HG03571 (cell line): ENCODE data around the gene FAM83E.
"Not testable (repeated sequence)": the region's sequence is repeated elsewhere in the genome, so short reads cannot be mapped to it uniquely, and the experiment has no call there.

Source experiments
- ATAC-seq: cut with Tn5 transposase; IDR thresholded peaks from one replicate; pipeline ENCODE4 v1.9.1; 2021; ENCODE audit not compliant: unreplicated experiment

FAM83E gene

DNA sequence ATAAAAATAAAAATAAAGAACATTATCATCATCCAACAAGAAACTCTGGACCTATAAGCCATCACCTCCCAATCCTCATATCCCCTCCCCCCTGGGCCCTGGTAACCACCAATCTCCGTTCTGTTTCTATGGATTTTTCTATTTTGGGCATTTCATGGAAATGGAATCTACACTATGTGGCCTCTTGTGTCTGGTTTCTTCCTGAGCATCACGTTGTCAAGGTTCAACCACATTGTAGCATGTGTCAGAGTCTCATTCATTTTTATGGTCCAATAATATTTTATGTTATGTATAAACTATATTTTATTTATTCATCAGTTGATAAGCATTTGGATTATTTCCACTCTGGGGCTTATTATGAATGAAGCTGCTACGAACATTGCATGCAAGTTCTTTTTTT is 36.0 kb downstream of the FAM83E start:
- ATAC-seq: no peak

DNA sequence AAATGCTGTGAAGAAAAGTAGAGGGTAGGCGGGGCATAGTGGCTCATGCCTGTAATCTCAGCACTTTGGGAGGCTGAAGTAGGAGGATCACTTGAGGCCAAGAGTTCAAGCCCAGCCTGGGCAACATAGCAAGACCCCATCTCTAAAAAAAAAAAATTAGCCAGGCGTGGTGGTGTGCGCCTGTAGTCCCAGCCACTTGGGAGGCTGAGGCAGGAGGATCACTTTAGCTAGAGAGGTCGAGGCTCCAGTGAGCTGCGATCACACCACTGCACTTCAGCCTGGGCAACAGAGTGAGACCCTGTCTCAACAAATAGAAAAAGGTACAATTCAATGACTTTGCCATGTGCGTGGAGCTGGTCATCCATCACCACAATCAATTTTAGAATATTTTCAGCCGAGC is 37.0 kb downstream of the FAM83E start:
- ATAC-seq: not testable (repeated sequence)

DNA sequence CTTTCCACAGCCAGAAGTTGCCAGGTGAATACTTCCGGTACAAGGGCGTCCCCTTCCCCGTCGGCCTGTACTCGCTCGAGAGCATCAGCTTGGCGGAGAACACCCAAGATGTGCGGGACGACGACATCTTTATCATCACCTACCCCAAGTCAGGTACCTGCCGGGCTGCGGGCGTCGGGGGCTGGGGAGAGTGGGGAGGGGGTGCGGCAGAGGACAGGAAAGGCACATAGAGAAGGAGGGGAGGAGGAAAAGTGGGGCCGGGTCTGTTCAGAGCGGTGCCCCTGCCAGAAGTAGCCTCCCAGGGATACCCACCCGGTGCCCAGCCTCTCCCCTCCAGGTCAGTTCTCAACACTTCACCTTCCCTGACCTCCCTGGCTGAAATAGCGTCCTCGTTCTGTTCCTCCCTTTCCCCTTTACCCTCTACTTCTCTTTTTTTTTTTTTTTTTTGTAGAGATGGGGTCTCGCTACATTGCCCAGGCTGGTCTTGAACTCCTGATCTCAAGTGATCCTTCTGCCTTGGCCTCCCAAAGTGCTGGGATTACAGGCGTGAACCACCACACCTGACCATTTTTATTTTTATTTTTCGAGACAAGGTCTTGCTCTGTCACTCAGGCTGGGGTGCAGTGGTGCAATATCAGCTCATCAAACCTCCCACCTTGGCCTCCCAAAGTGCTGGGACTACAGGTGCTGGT is 38.8 kb downstream of the FAM83E start:
- no peak for ATAC-seq

DNA sequence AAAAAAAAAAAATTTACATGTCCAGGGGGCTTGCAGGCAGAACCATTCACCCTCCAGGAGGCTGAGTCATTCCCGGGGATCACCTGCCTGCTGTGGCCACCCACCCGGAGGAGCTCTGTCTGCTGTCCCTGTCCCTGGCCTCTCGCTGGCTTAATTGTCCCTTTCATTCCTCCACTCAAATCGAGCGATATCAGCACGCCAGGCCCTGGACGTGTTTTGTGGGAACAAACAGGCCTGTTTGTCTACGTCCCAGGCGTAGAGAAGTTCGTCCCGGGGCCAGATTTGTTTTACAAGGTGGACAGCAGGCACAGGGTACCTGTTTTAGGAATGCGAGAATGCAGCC is 41.7 kb downstream of the FAM83E start:
- no peak for ATAC-seq

DNA sequence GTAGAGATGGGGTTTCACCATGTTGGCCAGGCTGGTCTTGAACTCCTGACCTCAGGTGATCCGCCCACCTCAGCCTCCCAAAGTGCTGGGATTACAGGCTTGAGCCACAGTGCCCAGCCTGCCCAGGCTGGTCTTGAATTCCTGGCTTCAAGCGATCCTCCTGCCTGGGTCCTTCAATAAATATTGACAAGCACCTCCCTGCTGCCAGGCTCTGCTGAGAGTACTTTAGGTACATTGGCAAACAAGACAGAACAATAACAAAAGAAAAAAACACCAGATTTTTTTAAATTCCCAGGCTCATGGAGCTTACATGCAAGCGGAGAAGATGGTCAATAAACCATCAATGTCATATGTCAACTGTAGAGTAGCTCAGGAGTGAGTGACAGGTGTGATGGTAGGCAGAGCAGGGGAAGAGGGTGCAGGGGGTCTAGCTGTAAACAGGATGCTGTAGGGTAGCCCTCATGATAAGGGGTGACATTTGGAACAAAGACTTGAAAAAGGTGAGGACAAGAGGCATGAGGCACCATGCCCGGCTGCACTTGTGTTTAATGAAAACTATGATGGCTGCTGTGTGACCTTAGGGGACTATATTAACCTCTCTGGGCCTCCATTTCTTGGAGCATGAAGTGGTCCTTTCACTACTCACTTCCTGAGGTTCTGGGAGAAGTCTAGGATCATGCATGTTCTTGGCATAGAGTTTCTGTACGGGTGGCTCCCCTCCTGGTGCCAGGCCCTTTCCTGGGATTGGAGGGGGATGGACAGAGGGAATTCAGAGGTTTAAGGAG is 43.3 kb downstream of the FAM83E start:
- ATAC-seq: no peak

DNA sequence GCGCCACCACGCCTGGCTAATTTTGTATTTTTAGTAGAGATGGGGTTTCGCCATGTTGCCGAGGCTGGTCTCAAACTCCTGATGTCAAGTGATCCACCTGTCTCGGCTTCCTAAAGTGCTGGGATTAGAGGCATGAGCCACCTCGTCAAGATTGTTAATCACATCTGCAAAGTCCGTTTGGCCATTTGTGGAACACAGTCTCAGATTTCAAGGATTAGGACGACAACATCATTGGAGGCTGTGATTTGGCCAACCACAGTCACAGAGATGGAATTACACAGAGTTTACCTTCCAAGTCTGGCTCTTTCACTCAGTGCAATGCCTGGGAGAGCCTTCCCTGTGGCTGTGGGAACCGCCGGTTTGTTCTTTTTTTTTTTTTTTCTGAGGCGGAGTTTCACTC is 45.1 kb downstream of the FAM83E start:
- no peak for ATAC-seq

DNA sequence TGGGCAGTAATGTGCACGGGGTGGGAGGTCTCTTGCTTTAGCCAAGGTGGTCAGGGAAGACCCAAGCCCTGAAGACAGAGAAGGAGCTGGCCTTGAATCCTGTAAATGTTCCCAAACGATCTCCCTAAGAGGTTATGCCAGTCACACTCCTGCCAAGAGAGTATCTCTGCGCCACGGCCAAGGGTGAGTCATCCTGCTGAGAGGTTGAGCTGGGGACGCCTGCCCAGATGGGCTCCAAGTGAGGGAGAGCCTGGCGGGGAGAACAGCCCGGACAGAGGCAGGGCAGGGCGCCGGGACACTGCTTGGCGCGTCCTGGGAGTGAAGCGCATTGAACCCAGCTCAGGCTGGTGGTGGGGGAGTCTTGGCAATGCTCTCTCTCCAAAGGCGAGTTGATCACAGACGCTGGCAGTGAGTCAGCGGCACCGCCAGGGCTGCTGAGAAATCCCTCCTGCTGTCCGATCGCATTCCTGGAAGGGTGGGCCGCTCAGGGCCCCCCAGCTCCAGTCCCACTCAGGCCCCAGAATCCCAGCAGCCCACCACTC is 46.5 kb downstream of the FAM83E start:
- no peak for ATAC-seq

DNA sequence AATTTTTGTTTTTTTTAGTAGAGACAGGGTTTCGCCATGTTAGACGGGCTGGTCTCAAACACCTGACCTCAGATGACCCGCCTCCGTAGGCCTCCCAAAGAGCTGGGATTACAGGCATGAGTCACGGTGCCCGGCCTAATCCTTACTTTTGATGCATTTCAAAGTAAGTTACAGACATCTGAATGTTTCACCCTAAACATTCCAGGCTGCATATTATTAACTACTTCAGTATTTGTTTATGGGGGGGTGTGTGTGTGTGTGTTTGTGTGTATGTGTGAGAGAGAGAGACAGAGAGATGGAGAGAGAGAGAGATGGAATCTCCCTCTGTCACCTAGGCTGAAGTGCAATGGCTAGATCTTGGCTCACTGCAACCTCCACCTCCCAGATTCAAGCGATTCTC is 49.8 kb downstream of the FAM83E start:
- ATAC-seq: no peak
